GM10266 (cell line): ENCODE measurements around the gene KRTAP24-1.

Source experiments
- DNase-seq: peaks from one replicate; pipeline ENCODE4 v3.0.0; 2012; ENCODE audit errors: extremely low spot score
- TF ChIP-seq, protein P1 (sequence below): IDR thresholded peaks from 2 replicates; pipeline ENCODE4 v1.5.1; 2012; ENCODE audit warnings: mild to moderate bottlenecking, low read depth; ENCODE audit not compliant: control insufficient read depth, insufficient read depth; ENCODE audit errors: missing control alignments

The KRTAP24-1 gene

DNA sequence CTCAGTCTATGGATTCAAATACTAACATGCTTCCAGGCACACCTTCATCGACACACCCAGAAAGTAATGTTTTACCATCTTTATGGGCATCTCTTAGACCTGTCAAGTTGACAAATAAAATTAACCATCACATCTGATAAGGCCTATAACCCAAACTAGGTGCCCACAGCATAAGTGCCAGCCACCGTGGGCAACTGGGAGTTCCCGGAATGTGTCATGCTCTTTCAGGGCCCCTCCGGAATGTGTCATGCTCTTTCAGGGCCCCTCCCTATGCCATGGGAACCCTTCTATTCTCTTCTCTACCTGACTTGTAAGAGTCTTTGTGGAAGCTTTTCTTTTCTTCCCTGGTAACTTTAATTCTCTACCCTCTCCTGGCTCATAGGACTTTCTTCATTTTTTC, 26.6 kb downstream of the KRTAP24-1 start:
- DNase-seq, result no peak
- TF ChIP-seq, protein P1, sequence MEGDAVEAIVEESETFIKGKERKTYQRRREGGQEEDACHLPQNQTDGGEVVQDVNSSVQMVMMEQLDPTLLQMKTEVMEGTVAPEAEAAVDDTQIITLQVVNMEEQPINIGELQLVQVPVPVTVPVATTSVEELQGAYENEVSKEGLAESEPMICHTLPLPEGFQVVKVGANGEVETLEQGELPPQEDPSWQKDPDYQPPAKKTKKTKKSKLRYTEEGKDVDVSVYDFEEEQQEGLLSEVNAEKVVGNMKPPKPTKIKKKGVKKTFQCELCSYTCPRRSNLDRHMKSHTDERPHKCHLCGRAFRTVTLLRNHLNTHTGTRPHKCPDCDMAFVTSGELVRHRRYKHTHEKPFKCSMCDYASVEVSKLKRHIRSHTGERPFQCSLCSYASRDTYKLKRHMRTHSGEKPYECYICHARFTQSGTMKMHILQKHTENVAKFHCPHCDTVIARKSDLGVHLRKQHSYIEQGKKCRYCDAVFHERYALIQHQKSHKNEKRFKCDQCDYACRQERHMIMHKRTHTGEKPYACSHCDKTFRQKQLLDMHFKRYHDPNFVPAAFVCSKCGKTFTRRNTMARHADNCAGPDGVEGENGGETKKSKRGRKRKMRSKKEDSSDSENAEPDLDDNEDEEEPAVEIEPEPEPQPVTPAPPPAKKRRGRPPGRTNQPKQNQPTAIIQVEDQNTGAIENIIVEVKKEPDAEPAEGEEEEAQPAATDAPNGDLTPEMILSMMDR, result no peak

DNA sequence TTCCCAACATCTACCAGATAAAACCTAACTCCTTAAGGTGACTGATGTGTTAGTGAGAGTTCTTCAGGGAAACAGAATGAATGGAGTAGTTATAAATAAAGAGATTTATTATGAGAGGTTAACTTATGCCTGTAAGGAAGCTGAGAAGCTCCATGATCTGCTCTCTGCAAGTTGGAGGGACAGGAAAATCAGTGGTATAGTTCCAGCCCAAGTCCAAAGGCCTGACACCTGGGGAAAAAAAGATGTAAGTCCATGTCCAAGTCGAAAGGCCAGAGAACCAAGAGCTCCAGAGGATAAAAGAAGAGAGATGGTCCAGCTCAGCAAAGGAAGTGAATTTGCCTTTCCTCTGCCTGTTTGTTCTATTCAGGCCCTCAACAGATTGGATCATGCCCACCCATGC, 27.1 kb downstream of the KRTAP24-1 start:
- TF ChIP-seq, protein P1, result no peak
- no peak for DNase-seq

DNA sequence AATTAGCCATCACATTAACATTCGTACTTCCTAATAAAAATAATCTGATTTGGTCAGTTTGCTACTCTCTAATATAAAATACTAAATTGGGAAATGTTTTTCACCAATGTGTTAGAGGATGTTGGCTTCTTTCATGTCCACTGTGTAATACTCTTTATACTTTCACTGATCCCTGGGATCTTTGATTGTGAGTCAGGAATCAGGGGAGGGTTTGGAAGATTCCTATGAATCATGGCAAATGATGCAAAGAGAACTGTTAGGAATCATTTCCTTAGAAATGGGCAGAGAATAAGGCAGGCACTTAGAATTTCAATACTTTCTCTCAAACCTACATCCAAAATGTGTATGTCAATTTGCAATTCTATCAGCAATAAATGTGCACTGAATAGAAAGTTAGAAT, 31.0 kb downstream of the KRTAP24-1 start:
- no peak for DNase-seq
- TF ChIP-seq, protein P1, result no peak

DNA sequence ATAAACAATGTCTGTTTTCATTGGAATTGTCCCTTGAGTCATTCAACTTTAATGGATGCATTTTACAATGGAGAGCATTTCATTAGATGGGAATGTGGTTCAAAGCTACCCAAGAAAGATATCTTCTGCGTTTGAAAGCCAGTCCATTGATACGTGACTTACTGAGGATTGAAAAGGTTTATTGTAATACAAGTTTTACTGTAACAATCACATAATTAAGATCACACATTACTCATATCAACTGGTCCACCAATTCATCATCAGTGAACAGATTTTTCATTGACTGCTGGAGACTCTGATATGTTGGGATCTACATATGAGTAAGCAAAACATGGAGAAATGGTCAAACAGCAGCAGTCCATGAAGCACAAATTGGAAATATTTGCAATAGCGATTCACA, 32.8 kb downstream of the KRTAP24-1 start:
- no peak for DNase-seq
- TF ChIP-seq, protein P1, result no peak

DNA sequence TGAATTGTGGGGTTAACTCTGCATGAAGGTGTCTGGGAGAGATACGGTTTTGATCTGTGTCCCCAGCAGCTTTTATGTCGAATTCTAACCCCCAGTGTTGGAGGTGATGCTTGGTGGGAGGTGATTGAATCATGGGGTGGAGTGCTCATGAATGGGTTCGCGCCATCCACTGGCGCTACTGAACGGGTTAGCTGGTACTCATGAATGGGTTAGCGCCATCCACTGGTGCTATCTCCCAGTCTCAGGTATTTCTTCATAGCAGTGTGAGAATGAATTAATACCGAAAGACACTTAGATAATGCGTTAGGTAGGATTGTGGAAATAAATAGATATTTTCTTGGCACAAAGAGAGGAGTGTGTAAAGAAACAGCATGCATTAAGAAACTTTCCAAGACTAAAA, 33.9 kb downstream of the KRTAP24-1 start:
- TF ChIP-seq, protein P1, result no peak
- DNase-seq, result no peak

DNA sequence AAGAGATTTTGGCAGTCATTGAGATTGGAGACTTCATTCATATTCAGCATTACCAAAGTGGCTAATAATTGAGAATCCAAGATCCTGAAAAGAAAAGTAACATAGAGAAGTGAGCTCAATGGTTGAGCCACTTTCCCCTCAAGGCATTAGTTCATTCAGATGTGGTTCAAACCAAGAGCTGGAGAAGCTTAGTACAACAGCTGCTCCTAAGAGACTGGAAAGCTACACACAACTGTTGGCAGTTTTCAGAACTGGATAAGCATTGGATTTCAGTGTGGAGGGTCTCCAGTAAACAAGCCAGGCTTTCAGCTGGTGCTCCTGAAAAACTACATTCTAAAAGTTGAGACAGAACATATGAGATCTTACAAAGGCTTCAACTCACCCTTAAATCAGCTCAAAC, 37.7 kb downstream of the KRTAP24-1 start:
- DNase-seq, result no peak
- TF ChIP-seq, protein P1, result no peak

DNA sequence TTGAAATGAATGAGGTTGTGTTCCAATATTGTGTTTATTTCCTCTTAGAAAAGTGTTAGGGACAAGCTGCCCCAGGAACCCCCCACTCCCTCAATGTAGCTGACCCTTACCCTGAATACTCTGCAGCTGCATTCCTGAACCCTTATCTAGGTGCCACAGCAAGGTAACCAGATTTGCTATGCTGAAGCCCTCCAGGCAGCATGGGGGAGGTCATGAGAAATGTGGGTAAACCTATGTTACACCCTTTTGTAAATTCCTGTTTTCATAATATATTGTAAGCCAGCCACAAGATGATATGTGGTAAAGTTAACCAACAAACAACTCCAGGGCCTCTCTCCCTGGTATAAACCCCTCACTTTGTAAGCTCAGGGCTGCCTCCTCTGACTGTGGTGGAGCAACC, 39.1 kb downstream of the KRTAP24-1 start:
- DNase-seq, result no peak
- TF ChIP-seq, protein P1, result no peak
